Loucy (cell line): Measurements from ENCODE around the gene NSUN2.

ENCODE experiments used
- H2AFZ ChIP-seq: fragments of 200-600 bp; sonication (generic); 2 replicates; pipeline ENCODE4 v1.6.0; 2016; ENCODE audit warnings: antibody characterized with exemption, mild to moderate bottlenecking, low read length, moderate library complexity
- H3F3A ChIP-seq: fragments of 200-600 bp; 2 replicates; pipeline ENCODE4 v1.6.0; 2016; ENCODE audit warnings: antibody characterized with exemption, low read depth, mild to moderate bottlenecking
- H3K27me3 ChIP-seq: fragments of 200-600 bp; sonication (generic); 2 replicates; pipeline ENCODE4 v1.6.1; 2014; ENCODE audit warnings: low read length, mild to moderate bottlenecking; ENCODE audit not compliant: insufficient read depth, poor library complexity, severe bottlenecking
- H3K36me3 ChIP-seq: fragments of 200-600 bp; sonication (generic); 2 replicates; pipeline ENCODE4 v1.6.1; 2016; ENCODE audit warnings: low read length; ENCODE audit not compliant: insufficient read depth
- H3K4me1 ChIP-seq: fragments of 200-600 bp; sonication (generic); 2 replicates; pipeline ENCODE4 v1.5.1; 2014; ENCODE audit warnings: low read length, mild to moderate bottlenecking; ENCODE audit not compliant: insufficient read depth, poor library complexity, severe bottlenecking
- H3K4me2 ChIP-seq: fragments of 200-600 bp; sonication (generic); 2 replicates; pipeline ENCODE4 v1.6.0; 2014; ENCODE audit warnings: antibody characterized with exemption, low read length, low read depth, mild to moderate bottlenecking; ENCODE audit not compliant: poor library complexity, severe bottlenecking
- H3K4me3 ChIP-seq: fragments of 200-600 bp; sonication (generic); 2 replicates; pipeline ENCODE4 v1.5.1; 2014; ENCODE audit warnings: low read length, mild to moderate bottlenecking, mixed read lengths; ENCODE audit not compliant: poor library complexity, severe bottlenecking
- H3K79me2 ChIP-seq: fragments of 200-600 bp; sonication (generic); 2 replicates; pipeline ENCODE4 v1.6.1; 2014; ENCODE audit warnings: low read length; ENCODE audit not compliant: insufficient read depth
- H3K9ac ChIP-seq: fragments of 200-600 bp; sonication (generic); 2 replicates; pipeline ENCODE4 v1.6.0; 2014; ENCODE audit warnings: mild to moderate bottlenecking, low read depth, low read length, moderate library complexity; ENCODE audit not compliant: poor library complexity, severe bottlenecking
- H3K9me2 ChIP-seq: fragments of 200-600 bp; sonication (generic); replicated peaks from 2 replicates; pipeline ENCODE4 v1.6.1; 2016; ENCODE audit warnings: low read depth, low read length, mixed read lengths
- H3K9me3 ChIP-seq: fragments of 200-600 bp; sonication (generic); 2 replicates; pipeline ENCODE4 v1.6.1; 2014; ENCODE audit warnings: mild to moderate bottlenecking, antibody characterized with exemption, low read length, low read depth; ENCODE audit not compliant: insufficient read depth
- H4K20me1 ChIP-seq: fragments of 200-600 bp; sonication (generic); 2 replicates; pipeline ENCODE4 v1.6.0; 2014; ENCODE audit warnings: antibody characterized with exemption, low read length, mild to moderate bottlenecking; ENCODE audit not compliant: insufficient read depth, poor library complexity, severe bottlenecking
- CTCF ChIP-seq: fragments of 200-600 bp; sonication (generic); conservative IDR thresholded peaks from 2 replicates; pipeline ENCODE4 v1.5.1; 2014; ENCODE audit warnings: mild to moderate bottlenecking, antibody characterized with exemption, low read length
- EZH2phosphoT487 ChIP-seq: fragments of 200-600 bp; IDR thresholded peaks from 2 replicates; pipeline ENCODE4 v1.6.1; 2018; ENCODE audit warnings: antibody characterized with exemption, mild to moderate bottlenecking, moderate library complexity, borderline replicate concordance

The NSUN2 gene

GRCh38 chr5:6584727-6585126 is 48.1 kb downstream of the NSUN2 start:
- Histone ChIP-seq H2AFZ (peak overlapping the region; percentile 68; the same call in 1 of the 2 replicates), H3K79me2 (no peaks in the 10 kb centered on the region), H3K27me3 (no peaks in the 10 kb centered on the region), H3K36me3 (no peaks in the 10 kb centered on the region), H3K9me3 (no peaks in the 10 kb centered on the region), H3K4me3 (no peak overlapping the region), H3K4me1 (peaks cover 9% of the 10 kb centered on the region), H4K20me1 (no peaks in the 10 kb centered on the region), H3K9ac (no peak overlapping the region), H3K9me2 (no peaks in the 10 kb centered on the region), H3K4me2 (peak overlapping the region; percentile 27), H3F3A (no peaks in the 10 kb centered on the region)
- TF ChIP-seq EZH2phosphoT487 = no peak
- TF ChIP-seq CTCF = no peak

GRCh38 chr5:6584101-6584645 is 48.7 kb downstream of the NSUN2 start:
- no peaks in the 10 kb centered on the region for H3K9me2 ChIP-seq
- H2AFZ ChIP-seq = no peak overlapping the region
- H3K9me3 ChIP-seq = no peaks in the 10 kb centered on the region
- H3K4me3 ChIP-seq = no peak overlapping the region
- no peak overlapping the region for H3K9ac ChIP-seq
- H3K4me2 ChIP-seq = no peak overlapping the region
- H3K36me3 ChIP-seq = no peaks in the 10 kb centered on the region
- H3K4me1 ChIP-seq = peaks cover 9% of the 10 kb centered on the region
- no peak for TF ChIP-seq EZH2phosphoT487
- TF ChIP-seq CTCF = no peak
- no peaks in the 10 kb centered on the region for H3K27me3 ChIP-seq
- H3K79me2 ChIP-seq = no peaks in the 10 kb centered on the region
- no peaks in the 10 kb centered on the region for H3F3A ChIP-seq
- no peaks in the 10 kb centered on the region for H4K20me1 ChIP-seq

GRCh38 chr5:6583049-6583880 is 49.6 kb downstream of the NSUN2 start:
- H3K36me3 ChIP-seq = no peaks in the 10 kb centered on the region
- no peaks in the 10 kb centered on the region for H4K20me1 ChIP-seq
- no peak overlapping the region for H2AFZ ChIP-seq
- no peaks in the 10 kb centered on the region for H3K9me2 ChIP-seq
- H3K27me3 ChIP-seq = no peaks in the 10 kb centered on the region
- no peak overlapping the region for H3K4me3 ChIP-seq
- H3F3A ChIP-seq = no peaks in the 10 kb centered on the region
- H3K9me3 ChIP-seq = no peaks in the 10 kb centered on the region
- H3K79me2 ChIP-seq = no peaks in the 10 kb centered on the region
- peaks cover 9% of the 10 kb centered on the region for H3K4me1 ChIP-seq
- H3K4me2 ChIP-seq = no peak overlapping the region
- TF ChIP-seq CTCF = no peak
- TF ChIP-seq EZH2phosphoT487 = no peak
- H3K9ac ChIP-seq = no peak overlapping the region
